ENCODE data around the gene YOD1. TPM values are rescaled to one million over a fixed set of nuclear protein-coding genes. Genes with fewer than 3 reads are reported as not detected.

The YOD1 gene
- total RNA-seq, 6 donors from 2014 or later = 6.0 to 24.4 (median 9.4) TPM

DNA sequence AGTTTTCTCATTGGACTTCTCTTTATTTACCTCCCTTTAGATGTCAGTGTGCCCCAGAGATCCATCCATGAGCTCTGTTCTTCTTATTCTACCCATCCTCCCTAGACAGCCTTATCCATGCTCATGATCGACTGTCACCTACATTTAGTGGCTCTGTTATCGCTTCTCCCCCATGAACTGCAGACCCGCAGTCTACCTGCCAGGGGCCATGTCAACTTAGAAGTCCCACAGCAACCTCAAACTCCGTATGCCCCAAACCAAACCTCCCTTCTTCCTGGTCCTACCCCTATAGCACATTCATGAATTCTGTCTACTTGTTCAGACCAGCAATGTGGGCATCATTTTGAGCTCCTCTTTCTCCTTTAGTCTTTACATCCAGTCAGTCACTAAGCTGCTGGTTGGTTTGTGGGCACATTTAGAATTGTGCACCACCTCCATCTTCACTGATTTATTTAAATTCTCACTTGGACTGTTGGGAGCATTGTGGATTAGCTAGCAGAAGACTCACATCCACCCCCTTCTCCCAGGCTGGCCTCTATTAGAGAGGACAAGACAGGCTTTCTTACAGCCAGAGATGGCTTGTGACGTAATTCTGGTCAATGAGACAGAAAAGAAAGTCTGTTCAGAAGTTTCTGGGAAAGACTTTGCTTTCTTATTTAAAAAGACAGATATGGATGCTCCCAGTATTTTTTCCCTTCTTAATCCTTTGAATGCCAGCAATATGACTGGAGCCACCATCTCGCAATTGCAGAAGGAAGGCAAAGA lies 37.5 kb downstream of the YOD1 start:
- ATAC-seq (ENCODE audit: low FRiP score in 2 of 2) = no peak
- Histone ChIP-seq H3K27ac (no peak overlapping the region), H3K4me1 (peaks cover 0 to 27% (median 1%) of the 10 kb centered on the region in 4 donors), H3K27me3 (no peaks in the 10 kb centered on the region), H3K36me3 (no peaks in the 10 kb centered on the region), H3K9me3 (no peaks in the 10 kb centered on the region), H3K4me3 (no peak overlapping the region)
- WGBS, 2 donors = 92 to 93% methylated on average over 6 of the region's 6 CpGs
- TF ChIP-seq, protein P1, sequence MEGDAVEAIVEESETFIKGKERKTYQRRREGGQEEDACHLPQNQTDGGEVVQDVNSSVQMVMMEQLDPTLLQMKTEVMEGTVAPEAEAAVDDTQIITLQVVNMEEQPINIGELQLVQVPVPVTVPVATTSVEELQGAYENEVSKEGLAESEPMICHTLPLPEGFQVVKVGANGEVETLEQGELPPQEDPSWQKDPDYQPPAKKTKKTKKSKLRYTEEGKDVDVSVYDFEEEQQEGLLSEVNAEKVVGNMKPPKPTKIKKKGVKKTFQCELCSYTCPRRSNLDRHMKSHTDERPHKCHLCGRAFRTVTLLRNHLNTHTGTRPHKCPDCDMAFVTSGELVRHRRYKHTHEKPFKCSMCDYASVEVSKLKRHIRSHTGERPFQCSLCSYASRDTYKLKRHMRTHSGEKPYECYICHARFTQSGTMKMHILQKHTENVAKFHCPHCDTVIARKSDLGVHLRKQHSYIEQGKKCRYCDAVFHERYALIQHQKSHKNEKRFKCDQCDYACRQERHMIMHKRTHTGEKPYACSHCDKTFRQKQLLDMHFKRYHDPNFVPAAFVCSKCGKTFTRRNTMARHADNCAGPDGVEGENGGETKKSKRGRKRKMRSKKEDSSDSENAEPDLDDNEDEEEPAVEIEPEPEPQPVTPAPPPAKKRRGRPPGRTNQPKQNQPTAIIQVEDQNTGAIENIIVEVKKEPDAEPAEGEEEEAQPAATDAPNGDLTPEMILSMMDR (IDR thresholded peaks at IDR 0.05) = no peak
- no peak for TF ChIP-seq EP300 (IDR thresholded peaks at IDR 0.05)
- no peak for TF ChIP-seq POLR2AphosphoS5 (IDR thresholded peaks at IDR 0.05)
- no peak for TF ChIP-seq POLR2A (IDR thresholded peaks at IDR 0.05)
- DNase-seq = no peak

DNA sequence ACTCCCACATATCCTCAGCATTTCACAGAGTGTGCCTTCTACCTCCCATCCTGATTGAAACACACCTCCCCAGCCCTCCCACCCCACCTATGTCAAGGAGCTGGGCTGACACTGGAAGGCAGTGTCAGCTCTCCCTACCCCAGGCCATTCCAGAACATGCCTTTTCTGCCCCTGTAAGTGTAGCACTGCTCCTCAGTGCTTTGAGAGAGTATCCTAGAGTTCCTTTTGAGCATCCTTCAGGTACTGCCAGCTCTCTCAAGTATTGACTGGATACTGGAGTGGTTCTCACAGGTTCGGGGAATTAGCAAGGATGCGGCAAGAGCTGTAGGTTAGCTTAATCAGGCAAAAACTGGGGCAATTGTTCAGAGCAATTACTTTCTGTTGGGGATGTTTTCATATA lies 40.3 kb downstream of the YOD1 start:
- DNase-seq (peak in 1 of 2 donors; percentile 53), ATAC-seq (ENCODE audit: low FRiP score in 2 of 2) (peak; percentile 30 to 80)
- no peak for TF ChIP-seq POLR2A (IDR thresholded peaks at IDR 0.05)
- TF ChIP-seq EP300 (IDR thresholded peaks at IDR 0.05) = peak in 2 of 4 donors; percentile 69 to 84
- peak; percentile 50 to 62 for TF ChIP-seq POLR2AphosphoS5 (IDR thresholded peaks at IDR 0.05)
- TF ChIP-seq, protein P1 (IDR thresholded peaks at IDR 0.05) = no peak
- H3K4me3 ChIP-seq = no peak overlapping the region
- WGBS, 2 donors = 62 to 93% methylated on average over 2 of the region's 2 CpGs
- no peaks in the 10 kb centered on the region for H3K9me3 ChIP-seq
- no peaks in the 10 kb centered on the region for H3K27me3 ChIP-seq
- peaks cover 0 to 33% (median 7%) of the 10 kb centered on the region in 4 donors for H3K4me1 ChIP-seq
- H3K27ac ChIP-seq = peak overlapping the region; percentile 59 to 87 (median 75)
- no peaks in the 10 kb centered on the region for H3K36me3 ChIP-seq

DNA sequence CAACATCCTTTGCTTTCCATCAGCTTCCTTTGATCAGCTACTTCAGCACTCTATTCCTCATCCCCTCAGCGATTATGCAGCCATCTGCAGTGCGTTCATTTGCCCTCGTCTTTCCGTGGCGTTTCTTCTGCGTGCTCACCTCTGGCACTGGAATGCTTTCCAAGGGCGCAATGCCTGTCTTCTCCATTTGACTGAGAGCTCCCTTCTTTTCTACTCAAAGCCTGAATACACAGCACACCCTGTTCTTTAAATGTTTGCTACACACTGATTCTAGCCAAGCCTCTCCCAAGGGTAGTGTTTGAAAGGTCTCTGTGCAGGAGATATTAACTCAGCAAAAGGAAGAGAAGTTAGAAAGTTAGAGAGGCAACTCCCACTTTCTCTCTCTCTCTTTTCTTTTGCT lies 41.1 kb downstream of the YOD1 start:
- DNase-seq (peak in 1 of 2 donors; percentile 72), ATAC-seq (ENCODE audit: low FRiP score in 2 of 2) (peak; percentile 48 to 86)
- Histone ChIP-seq H3K36me3 (no peaks in the 10 kb centered on the region), H3K27ac (peak overlapping the region; percentile 71 to 87 (median 75)), H3K27me3 (no peaks in the 10 kb centered on the region), H3K4me1 (peaks cover 0 to 38% (median 10%) of the 10 kb centered on the region in 4 donors), H3K4me3 (no peak overlapping the region), H3K9me3 (no peaks in the 10 kb centered on the region)
- WGBS, 2 donors = 48 to 55% methylated on average over 7 of the region's 7 CpGs
- TF ChIP-seq POLR2AphosphoS5 (IDR thresholded peaks at IDR 0.05) (no peak), POLR2A (IDR thresholded peaks at IDR 0.05) (peak in 1 of 4 donors; percentile 55), EP300 (IDR thresholded peaks at IDR 0.05) (peak in 2 of 4 donors; percentile 74 to 76)
- TF ChIP-seq, protein P1 (IDR thresholded peaks at IDR 0.05) = peak in 1 of 6 experiments; percentile 10

DNA sequence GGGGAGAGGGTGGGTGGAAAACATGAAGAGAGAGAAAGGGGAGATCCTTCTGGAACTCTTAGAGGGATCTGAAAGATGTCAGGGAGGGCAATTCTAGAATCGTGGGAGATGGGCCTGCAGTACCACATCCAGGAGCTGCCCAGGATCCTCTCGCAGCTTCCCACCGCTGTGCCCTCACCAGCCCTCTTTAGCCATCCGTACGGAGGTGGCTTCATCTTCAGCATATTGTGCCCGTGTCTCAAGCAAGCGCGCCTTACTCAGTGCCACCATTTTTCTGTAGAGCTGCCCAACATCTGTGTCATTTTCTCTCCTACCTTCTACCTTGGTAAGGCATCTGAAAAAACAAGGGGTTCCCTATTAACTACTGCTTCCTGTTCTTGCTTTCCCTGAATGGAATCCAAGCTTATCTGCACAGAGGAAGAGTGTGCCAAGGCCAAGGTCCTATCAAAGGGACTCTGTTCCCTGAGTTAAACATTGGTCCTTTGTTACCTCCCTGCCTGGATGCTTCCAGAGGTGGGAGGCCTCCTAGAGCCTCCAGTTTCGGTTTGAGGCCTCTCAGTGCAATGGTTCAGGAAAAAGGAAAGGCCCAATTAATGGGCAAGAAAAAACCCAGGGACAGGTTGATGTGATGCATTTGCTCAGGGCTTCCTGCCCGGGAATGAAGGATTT lies 41.7 kb downstream of the YOD1 start:
- Histone ChIP-seq H3K4me3 (no peak overlapping the region), H3K9me3 (no peaks in the 10 kb centered on the region), H3K36me3 (no peaks in the 10 kb centered on the region), H3K4me1 (peaks cover 0 to 44% (median 13%) of the 10 kb centered on the region in 4 donors), H3K27ac (peak overlapping the region; percentile 71 to 87 (median 75)), H3K27me3 (no peaks in the 10 kb centered on the region)
- WGBS, 2 donors = 89 to 92% methylated on average over 10 of the region's 10 CpGs
- TF ChIP-seq POLR2AphosphoS5 (IDR thresholded peaks at IDR 0.05) (no peak), POLR2A (IDR thresholded peaks at IDR 0.05) (no peak), EP300 (IDR thresholded peaks at IDR 0.05) (no peak)
- TF ChIP-seq, protein P1 (IDR thresholded peaks at IDR 0.05) = no peak
- ATAC-seq (ENCODE audit: low FRiP score in 2 of 2) = no peak
- no peak for DNase-seq

Measured in upper lobe of left lung (tissue), 6 donors.